Mucosa of descending colon (tissue), 3 donors: ENCODE data around the gene WNT8B. TPM values are rescaled to one million over a fixed set of nuclear protein-coding genes. Genes with fewer than 3 reads are reported as not detected.

ENCODE experiments used
- ATAC-seq: fragments of 200-7000 bp; cut with Tn5 transposase; one replicate; pipeline ENCODE4 v1.9.1; 2020; ENCODE audit warnings: mild to moderate bottlenecking, moderate library complexity
- DNase-seq, 3 donors: peaks; one replicate each; pipeline ENCODE4 v3.0.0-alpha.2; 2020
- H3K36me3 ChIP-seq: fragments of 200-600 bp; one replicate; pipeline ENCODE4 v1.8.0; 2021; ENCODE audit warnings: low read depth, mild to moderate bottlenecking
- H3K4me1 ChIP-seq: fragments of 200-600 bp; one replicate; pipeline ENCODE4 v1.8.0; 2021; ENCODE audit warnings: low read depth, mild to moderate bottlenecking
- H3K4me3 ChIP-seq: fragments of 200-600 bp; one replicate; pipeline ENCODE4 v1.8.0; 2021; ENCODE audit warnings: mild to moderate bottlenecking
- H3K9me3 ChIP-seq: fragments of 200-600 bp; one replicate; pipeline ENCODE4 v1.8.0; 2021; ENCODE audit warnings: mild to moderate bottlenecking
- intact Hi-C, 2 donors: fragments of 100-400 bp; cut with DNase I in 1 of 2; cut with micrococcal nuclease in 1 of 2; formaldehyde crosslinking; loops; one replicate each; pipeline versions ENCODE4 v1.11.0 to v1.11.1; 2022; cut with DNase I, micrococcal nuclease
- total RNA-seq, 3 donors: library from RNA; stranded (reverse); fragmentation: NEBNext Ultra II Directional in 2 of 3; extraction: Animal tissue kit (Norgen Biotek cat#: 25700) in 2 of 3; gene quantifications; one replicate each; pipeline versions ENCODE4 v1.2.1 to v1.2.4, GENCODE V29; 2021 to 2023
- TF ChIP-seq, protein P1 (sequence below): fragments of 200-600 bp; IDR thresholded peaks from one replicate; pipeline ENCODE4 v1.8.0; 2022; ENCODE audit warnings: antibody characterized with exemption, mild to moderate bottlenecking
- donor health status: DM: no; HTN: no; CAD: no; lungs with moderate emphysema.
- donor health status: DM: no; HTN: no; CAD: no.
- donor health status: DM: no; HTN: yes; CAD: no.

Gene WNT8B
- total RNA-seq, 3 donors from 2014 or later = not detected

GRCh38 chr10:100524638-100525037, 61.8 kb downstream of the WNT8B start:
- no peak overlapping the region for H3K4me3 ChIP-seq
- ATAC-seq = no peak
- intact Hi-C loops = no loop called here
- TF ChIP-seq, protein P1, sequence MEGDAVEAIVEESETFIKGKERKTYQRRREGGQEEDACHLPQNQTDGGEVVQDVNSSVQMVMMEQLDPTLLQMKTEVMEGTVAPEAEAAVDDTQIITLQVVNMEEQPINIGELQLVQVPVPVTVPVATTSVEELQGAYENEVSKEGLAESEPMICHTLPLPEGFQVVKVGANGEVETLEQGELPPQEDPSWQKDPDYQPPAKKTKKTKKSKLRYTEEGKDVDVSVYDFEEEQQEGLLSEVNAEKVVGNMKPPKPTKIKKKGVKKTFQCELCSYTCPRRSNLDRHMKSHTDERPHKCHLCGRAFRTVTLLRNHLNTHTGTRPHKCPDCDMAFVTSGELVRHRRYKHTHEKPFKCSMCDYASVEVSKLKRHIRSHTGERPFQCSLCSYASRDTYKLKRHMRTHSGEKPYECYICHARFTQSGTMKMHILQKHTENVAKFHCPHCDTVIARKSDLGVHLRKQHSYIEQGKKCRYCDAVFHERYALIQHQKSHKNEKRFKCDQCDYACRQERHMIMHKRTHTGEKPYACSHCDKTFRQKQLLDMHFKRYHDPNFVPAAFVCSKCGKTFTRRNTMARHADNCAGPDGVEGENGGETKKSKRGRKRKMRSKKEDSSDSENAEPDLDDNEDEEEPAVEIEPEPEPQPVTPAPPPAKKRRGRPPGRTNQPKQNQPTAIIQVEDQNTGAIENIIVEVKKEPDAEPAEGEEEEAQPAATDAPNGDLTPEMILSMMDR = no peak
- H3K36me3 ChIP-seq = no peaks in the 10 kb centered on the region
- peaks cover 11% of the 10 kb centered on the region for H3K4me1 ChIP-seq
- H3K9me3 ChIP-seq = no peaks in the 10 kb centered on the region
- DNase-seq = no peak

DNA sequence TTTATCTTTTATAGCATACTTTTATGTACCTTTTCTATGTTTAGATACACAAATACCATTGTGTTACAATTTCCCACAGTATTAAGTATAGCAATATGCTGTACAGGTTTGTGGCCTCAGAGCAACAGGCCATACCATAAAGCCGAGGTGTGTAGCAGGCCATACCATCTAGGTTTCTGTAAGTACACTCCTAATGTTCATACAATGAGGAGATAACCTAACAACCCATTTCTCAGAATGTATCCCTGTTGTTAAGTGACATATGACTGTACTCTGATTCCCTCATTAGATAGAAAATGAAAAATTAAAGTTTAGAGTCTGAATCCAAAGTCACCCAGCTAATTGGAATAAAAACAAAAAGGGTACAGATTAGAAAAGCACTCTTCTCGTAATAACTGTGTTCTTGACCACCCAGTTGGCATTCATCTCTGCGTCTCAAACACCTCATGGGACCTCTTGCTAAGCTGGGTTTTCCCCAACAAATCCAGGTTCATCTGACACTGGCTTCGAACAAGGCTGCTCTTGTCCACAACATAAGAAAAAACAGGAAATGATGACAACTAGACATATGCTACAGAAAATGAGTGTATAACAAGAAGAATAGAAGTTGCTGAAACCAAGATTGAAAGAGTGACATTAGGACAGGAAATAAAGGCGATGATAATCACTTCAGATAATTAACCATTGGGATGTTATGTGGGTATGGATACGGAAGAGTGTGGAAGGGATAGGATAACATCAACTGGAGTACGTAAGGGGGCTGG, 65.5 kb downstream of the WNT8B start:
- no peak for ATAC-seq
- Histone ChIP-seq H3K4me3 (no peak overlapping the region), H3K36me3 (no peaks in the 10 kb centered on the region), H3K9me3 (no peaks in the 10 kb centered on the region), H3K4me1 (peaks cover 10% of the 10 kb centered on the region)
- DNase-seq = no peak
- intact Hi-C loops = no loop called here
- TF ChIP-seq, protein P1 = no peak

GRCh38 chr10:100528921-100529474, 66.2 kb downstream of the WNT8B start:
- H3K9me3 ChIP-seq = no peaks in the 10 kb centered on the region
- no peak for DNase-seq
- H3K36me3 ChIP-seq = no peaks in the 10 kb centered on the region
- H3K4me1 ChIP-seq = peaks cover 10% of the 10 kb centered on the region
- ATAC-seq = peak; percentile 12
- intact Hi-C loops = no loop called here
- TF ChIP-seq, protein P1 = no peak
- peak overlapping the region; percentile 80 for H3K4me3 ChIP-seq

DNA sequence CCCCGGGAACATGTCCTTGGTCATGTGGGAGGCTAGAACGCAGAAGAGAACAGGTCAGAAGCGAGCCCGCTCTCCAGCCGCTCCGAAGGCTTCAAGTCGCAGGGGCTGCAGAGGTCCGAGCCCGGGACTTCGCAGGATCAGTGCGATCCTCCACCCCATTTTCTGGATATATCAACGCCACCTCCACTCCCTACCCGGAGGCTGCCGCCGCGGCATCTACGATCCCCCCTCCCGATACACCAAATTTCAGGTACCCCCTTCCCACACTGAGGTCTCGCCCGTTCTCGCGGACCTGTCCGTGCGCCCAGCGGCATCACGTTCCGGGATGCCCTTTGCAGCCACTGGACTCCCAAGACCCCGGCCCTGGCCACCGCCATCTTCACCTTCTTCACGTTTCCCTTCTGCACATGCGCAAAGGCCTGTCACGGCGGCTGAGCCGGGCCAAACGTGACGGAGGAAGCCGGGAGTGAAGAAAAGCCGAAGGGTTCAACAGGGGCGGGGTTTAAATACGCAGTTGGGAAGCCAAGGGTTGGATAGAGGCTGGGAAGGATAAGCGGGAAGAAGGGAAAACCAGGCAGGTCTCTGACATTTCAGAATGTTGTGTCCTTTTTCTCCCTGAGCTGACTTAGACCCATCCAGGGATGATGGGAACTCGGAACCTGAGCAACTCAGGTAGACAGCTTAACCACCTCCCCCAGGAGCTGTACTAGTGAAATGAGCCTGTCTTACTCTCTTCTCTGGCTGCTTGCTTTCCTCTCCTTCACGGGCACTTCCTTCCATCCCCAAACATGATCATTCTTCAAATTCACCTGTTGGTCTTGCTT, 66.9 kb downstream of the WNT8B start, which contains the start of gene NDUFB8:
TSS of gene NDUFB8 (minus strand) at position 397 of the 824 bp plus-strand sequence. CDS start at position 377, 20 bp downstream.
- no peaks in the 10 kb centered on the region for H3K9me3 ChIP-seq
- DNase-seq = peak; percentile 93 to 95 (median 94)
- H3K36me3 ChIP-seq = no peaks in the 10 kb centered on the region
- intact Hi-C loops = no loop called here
- H3K4me1 ChIP-seq = peaks cover 10% of the 10 kb centered on the region
- TF ChIP-seq, protein P1 = no peak
- ATAC-seq = peak; percentile 98
- H3K4me3 ChIP-seq = peak within 1 kb of the TSS; percentile 80

GRCh38 chr10:100531761-100532160, 69.0 kb downstream of the WNT8B start:
- intact Hi-C loops = no loop called here
- no peak for ATAC-seq
- H3K36me3 ChIP-seq = no peaks in the 10 kb centered on the region
- H3K9me3 ChIP-seq = no peaks in the 10 kb centered on the region
- no peak for DNase-seq
- TF ChIP-seq, protein P1 = no peak
- H3K4me3 ChIP-seq = no peak overlapping the region
- peaks cover 25% of the 10 kb centered on the region for H3K4me1 ChIP-seq

Other genes with a start within 250 kb of the WNT8B start
- gene CHUK, start 233.4 kb upstream of the WNT8B start, total RNA-seq = 10 to 100 TPM; 18.2 to 21.4 (median 20.5) TPM
- 10 to 100 TPM; 15.5 to 17.0 (median 16.6) TPM for gene CWF19L1, start 195.4 kb upstream of the WNT8B start, total RNA-seq
- gene BLOC1S2, start 176.3 kb upstream of the WNT8B start, total RNA-seq = 10 to 100 TPM; 17.1 to 23.8 (median 18.9) TPM
- gene PKD2L1, start 132.8 kb upstream of the WNT8B start, total RNA-seq = under 1 TPM in 2 of 3 donors, not detected in 1; 0.22 to 0.60 TPM
- gene SCD, start 115.8 kb upstream of the WNT8B start, total RNA-seq = 100 to 1,000 TPM in 1 of 3 donors, 10 to 100 TPM in 2; 40.7 to 108 (median 83.5) TPM
- gene SEC31B, start 56.9 kb downstream of the WNT8B start, total RNA-seq = 10 to 100 TPM; 14.0 to 24.8 (median 21.6) TPM
- 100 to 1,000 TPM; 169 to 222 (median 202) TPM for gene NDUFB8, start 66.9 kb downstream of the WNT8B start, total RNA-seq
- 10 to 100 TPM; 34.0 to 50.6 (median 42.3) TPM for gene HIF1AN, start 72.9 kb downstream of the WNT8B start, total RNA-seq